Cerebellar cortex (tissue), 1 donor: ENCODE measurements around the gene TUBGCP5.
A peak's percentile ranks its signal among the peaks of the same experiment; 100 is the strongest.

Experiments
- DNase-seq: peaks from one replicate; pipeline ENCODE4 v3.0.0-alpha.2; 2015; ENCODE audit warnings: low spot score

The TUBGCP5 gene

GRCh38 chr15:22952796-22953579 is 86.4 kb downstream of the TUBGCP5 start:
- DNase-seq = peak; percentile 14

GRCh38 chr15:22951381-22952280 is 87.7 kb downstream of the TUBGCP5 start:
- no peak for DNase-seq

- no peak for DNase-seq
Observed at GRCh38 chr15:22951031-22951380, 88.4 kb downstream of the TUBGCP5 start.

GRCh38 chr15:22950256-22950990 is 88.9 kb downstream of the TUBGCP5 start:
- no peak for DNase-seq
